MCF 10A (cell line): ENCODE data around the gene SYNDIG1. TPM values are rescaled to one million over a fixed set of nuclear protein-coding genes. Genes with fewer than 3 reads are reported as not detected.

Experiments used
- BruUV-seq: library from RNA; stranded (reverse); fragments of 400-500 nt; replicated peaks from 2 replicates; lab custom pipeline; 2021; lab: Mats Ljungman, UMichigan
- CTCF ChIA-PET: fragments of 300-600 bp; sonication (Branson Sonifier 250); formaldehyde crosslinking; extraction: SDS; loops from one replicate; lab custom pipeline; 2021; ENCODE audit warnings: antibody characterized with exemption, inconsistent platforms; lab: Yijun Ruan, JAX
- POLR2A ChIA-PET: fragments of 300-600, 350-650 bp; sonication (Branson Sonifier 250); formaldehyde crosslinking; extraction: SDS; loops from one replicate; lab custom pipeline; 2020; ENCODE audit warnings: antibody characterized with exemption, inconsistent platforms; lab: Yijun Ruan, JAX
- DNase-seq: peaks from one replicate; pipeline ENCODE4 v3.0.0-alpha.2; 2018; ENCODE audit not compliant: unreplicated experiment
- H3K27ac Mint-ChIP-seq: one replicate; pipeline ENCODE4 v1.8.0; 2022; ENCODE audit warnings: mild to moderate bottlenecking, low read depth, mixed read lengths; ENCODE audit not compliant: unreplicated experiment
- H3K27me3 Mint-ChIP-seq: one replicate; pipeline ENCODE4 v1.8.0; 2022; ENCODE audit warnings: mixed read lengths; ENCODE audit not compliant: insufficient read depth, unreplicated experiment
- H3K36me3 Mint-ChIP-seq: one replicate; pipeline ENCODE4 v1.8.0; 2022; ENCODE audit warnings: mild to moderate bottlenecking, moderate library complexity, mixed read lengths; ENCODE audit not compliant: insufficient read depth, unreplicated experiment
- H3K4me1 Mint-ChIP-seq: one replicate; pipeline ENCODE4 v1.8.0; 2022; ENCODE audit warnings: mixed read lengths; ENCODE audit not compliant: insufficient read depth, unreplicated experiment
- H3K4me3 Mint-ChIP-seq: one replicate; pipeline ENCODE4 v1.8.0; 2022; ENCODE audit warnings: mild to moderate bottlenecking, moderate library complexity, mixed read lengths; ENCODE audit not compliant: unreplicated experiment
- H3K9me3 Mint-ChIP-seq: one replicate; pipeline ENCODE4 v1.8.0; 2022; ENCODE audit warnings: mixed read lengths; ENCODE audit not compliant: unreplicated experiment
- intact Hi-C: fragments of 100-400 bp; cut with micrococcal nuclease; formaldehyde crosslinking; loops from 2 replicates; pipeline ENCODE4 v1.14.1; 2022
- total RNA-seq: library from RNA; stranded (reverse); gene quantifications from 2 replicates; pipeline ENCODE4 v1.2.3, GENCODE V29; 2022
- TF ChIP-seq, protein P1 (sequence below): fragments of 200-600 bp; IDR thresholded peaks from one replicate; pipeline ENCODE4 v1.8.0; 2022; ENCODE audit warnings: antibody characterized with exemption, mild to moderate bottlenecking; ENCODE audit not compliant: unreplicated experiment

Gene SYNDIG1
- total RNA-seq, 1 experiment from 2014 or later = not detected

DNA sequence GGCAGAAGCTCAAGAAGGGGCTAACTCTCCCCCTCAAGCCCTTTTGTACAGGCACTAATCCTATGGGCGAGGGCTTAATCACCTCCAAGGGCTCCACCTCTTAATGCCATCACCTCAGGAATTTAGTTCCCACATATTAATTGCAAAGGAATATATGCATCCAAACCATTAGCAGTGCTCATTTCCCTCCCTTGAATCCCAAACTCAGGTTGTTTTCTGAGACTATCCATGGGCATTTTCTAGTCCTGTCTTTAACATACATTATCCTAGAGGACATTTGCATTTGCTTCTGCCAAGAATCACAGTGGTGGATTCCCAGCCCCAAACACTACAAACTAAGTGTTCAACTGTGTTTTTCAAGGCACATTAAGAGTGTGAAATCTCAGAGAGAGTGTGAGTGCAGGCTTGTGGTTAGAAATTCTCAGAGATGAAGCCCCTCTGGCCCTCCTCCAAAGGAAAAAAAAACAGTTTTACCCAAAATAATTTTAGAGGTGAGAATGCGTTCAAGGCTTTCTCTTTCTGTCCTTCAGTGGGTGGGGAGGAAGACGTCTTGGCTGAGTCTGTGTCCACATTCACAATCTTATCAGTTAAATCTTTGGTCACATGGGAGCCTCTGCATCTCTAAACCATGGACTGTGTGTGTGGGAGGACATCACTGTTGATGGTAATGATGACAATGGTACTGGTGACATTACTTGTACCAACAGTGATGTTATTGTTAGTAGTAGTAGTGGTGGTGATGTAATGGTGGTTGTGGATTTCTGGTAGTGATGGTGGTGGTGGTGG lies 59.3 kb downstream of the SYNDIG1 start:
- no peak for DNase-seq
- peaks cover 58% of the 10 kb centered on the region for H3K9me3 Mint-ChIP-seq
- no peak overlapping the region for H3K27ac Mint-ChIP-seq
- POLR2A ChIA-PET = no interaction called here
- no peaks in the 10 kb centered on the region for H3K4me1 Mint-ChIP-seq
- no peak overlapping the region for H3K4me3 Mint-ChIP-seq
- TF ChIP-seq, protein P1, sequence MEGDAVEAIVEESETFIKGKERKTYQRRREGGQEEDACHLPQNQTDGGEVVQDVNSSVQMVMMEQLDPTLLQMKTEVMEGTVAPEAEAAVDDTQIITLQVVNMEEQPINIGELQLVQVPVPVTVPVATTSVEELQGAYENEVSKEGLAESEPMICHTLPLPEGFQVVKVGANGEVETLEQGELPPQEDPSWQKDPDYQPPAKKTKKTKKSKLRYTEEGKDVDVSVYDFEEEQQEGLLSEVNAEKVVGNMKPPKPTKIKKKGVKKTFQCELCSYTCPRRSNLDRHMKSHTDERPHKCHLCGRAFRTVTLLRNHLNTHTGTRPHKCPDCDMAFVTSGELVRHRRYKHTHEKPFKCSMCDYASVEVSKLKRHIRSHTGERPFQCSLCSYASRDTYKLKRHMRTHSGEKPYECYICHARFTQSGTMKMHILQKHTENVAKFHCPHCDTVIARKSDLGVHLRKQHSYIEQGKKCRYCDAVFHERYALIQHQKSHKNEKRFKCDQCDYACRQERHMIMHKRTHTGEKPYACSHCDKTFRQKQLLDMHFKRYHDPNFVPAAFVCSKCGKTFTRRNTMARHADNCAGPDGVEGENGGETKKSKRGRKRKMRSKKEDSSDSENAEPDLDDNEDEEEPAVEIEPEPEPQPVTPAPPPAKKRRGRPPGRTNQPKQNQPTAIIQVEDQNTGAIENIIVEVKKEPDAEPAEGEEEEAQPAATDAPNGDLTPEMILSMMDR = no peak
- intact Hi-C loops = no loop called here
- CTCF ChIA-PET = no interaction called here
- no peaks in the 10 kb centered on the region for H3K27me3 Mint-ChIP-seq
- no peaks in the 10 kb centered on the region for H3K36me3 Mint-ChIP-seq
- no TSS peak for BruUV-seq

DNA sequence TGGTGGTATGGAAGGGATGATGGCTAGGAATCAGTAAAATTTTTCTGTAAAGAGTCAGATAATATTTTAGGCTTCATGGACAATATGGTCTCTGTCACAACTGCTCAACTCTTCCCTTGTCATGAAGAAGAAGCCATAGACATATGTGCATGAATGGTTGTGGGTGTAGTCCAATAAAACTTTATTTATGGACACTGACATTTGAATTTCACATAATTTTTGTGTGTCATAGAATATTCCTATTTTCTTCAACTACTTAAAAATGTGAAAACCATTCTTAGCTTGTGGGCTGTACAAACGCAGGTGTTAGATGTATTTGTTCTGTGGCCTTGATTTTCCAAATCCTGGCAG lies 59.9 kb downstream of the SYNDIG1 start:
- ChIA-PET POLR2A (no interaction called here), CTCF (no interaction called here)
- no peak overlapping the region for H3K4me3 Mint-ChIP-seq
- TF ChIP-seq, protein P1 = no peak
- no peak overlapping the region for H3K27ac Mint-ChIP-seq
- BruUV-seq = no TSS peak
- intact Hi-C loops = no loop called here
- no peaks in the 10 kb centered on the region for H3K27me3 Mint-ChIP-seq
- no peak for DNase-seq
- no peaks in the 10 kb centered on the region for H3K4me1 Mint-ChIP-seq
- peaks cover 61% of the 10 kb centered on the region for H3K9me3 Mint-ChIP-seq
- no peaks in the 10 kb centered on the region for H3K36me3 Mint-ChIP-seq

DNA sequence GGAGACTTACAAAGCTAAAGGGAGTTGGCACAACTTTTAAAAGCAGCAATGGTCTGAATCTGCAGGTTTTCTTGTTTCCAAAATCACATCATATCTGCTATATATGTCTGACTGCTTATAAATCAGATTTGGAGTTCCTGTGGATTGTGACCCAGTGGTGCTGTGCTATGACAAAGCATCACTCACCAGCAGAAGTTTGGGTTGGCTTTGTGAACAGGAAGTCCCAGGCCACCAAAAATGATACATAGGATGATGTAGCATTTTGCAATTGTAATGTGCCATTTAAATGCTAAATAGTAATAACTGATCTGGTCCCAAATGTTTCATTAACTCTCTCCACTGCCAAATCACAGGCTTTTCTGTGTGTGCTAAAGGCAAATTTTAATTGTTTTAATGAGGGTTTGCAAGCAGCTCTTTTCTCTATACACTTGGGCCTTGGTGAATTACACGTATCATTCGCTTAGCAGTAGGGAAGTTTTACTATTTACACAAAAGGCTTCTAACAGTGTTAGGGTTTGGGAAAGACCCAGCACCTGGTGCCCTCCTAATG lies 60.8 kb downstream of the SYNDIG1 start:
- ChIA-PET POLR2A (no interaction called here), CTCF (no interaction called here)
- peaks cover 69% of the 10 kb centered on the region for H3K9me3 Mint-ChIP-seq
- no peak overlapping the region for H3K4me3 Mint-ChIP-seq
- no peak overlapping the region for H3K27ac Mint-ChIP-seq
- no peaks in the 10 kb centered on the region for H3K36me3 Mint-ChIP-seq
- H3K4me1 Mint-ChIP-seq = no peaks in the 10 kb centered on the region
- no TSS peak for BruUV-seq
- no peaks in the 10 kb centered on the region for H3K27me3 Mint-ChIP-seq
- TF ChIP-seq, protein P1 = no peak
- intact Hi-C loops = no loop called here
- DNase-seq = no peak

DNA sequence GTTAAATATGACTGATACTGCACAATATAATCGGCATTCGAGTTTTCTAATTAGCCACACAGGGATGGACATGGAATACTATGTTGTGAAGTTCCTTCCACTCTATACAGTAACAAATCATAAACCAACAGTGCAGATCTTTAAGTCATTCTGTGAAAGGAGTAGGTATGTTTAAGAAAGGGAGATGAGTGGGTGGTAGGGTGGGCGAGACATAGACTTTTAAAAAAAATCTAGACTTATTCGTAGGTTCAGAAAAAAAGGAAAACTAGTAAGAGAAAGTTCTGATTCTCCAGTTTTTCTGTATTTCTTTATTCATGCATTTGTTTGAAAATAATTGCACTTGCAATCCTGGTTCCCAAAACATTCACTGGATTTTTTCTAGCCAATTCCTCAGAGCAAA lies 61.8 kb downstream of the SYNDIG1 start:
- CTCF ChIA-PET = interaction anchor here (0.7 kb wide), 1 partner anchor 1367 kb away, joined by 3 read pairs; no protein-coding TSS in a partner anchor

More for the DNA sequence above, 61.8 kb downstream of the SYNDIG1 start:
- intact Hi-C loops = no loop called here
- Mint-ChIP-seq H3K27me3 (no peaks in the 10 kb centered on the region), H3K9me3 (peaks cover 65% of the 10 kb centered on the region), H3K4me1 (no peaks in the 10 kb centered on the region), H3K4me3 (no peak overlapping the region), H3K36me3 (no peaks in the 10 kb centered on the region), H3K27ac (no peak overlapping the region)
- BruUV-seq = no TSS peak
- POLR2A ChIA-PET = no interaction called here
- no peak for DNase-seq
- TF ChIP-seq, protein P1 = no peak
